C4-2B (cell line): ENCODE results near the gene DPH5.
"Not testable (repeated sequence)": the region's sequence is repeated elsewhere in the genome, so short reads cannot be mapped to it uniquely, and the experiment has no call there.

Experiments
- CTCF ChIP-seq: fragments of 450-650 bp; conservative IDR thresholded peaks from 2 replicates; pipeline ENCODE4 v1.5.1; 2017; ENCODE audit warnings: mild to moderate bottlenecking
- ZFX ChIP-seq: fragments of 450-650 bp; IDR thresholded peaks from 2 replicates; pipeline ENCODE4 v1.6.1; 2017

DNA sequence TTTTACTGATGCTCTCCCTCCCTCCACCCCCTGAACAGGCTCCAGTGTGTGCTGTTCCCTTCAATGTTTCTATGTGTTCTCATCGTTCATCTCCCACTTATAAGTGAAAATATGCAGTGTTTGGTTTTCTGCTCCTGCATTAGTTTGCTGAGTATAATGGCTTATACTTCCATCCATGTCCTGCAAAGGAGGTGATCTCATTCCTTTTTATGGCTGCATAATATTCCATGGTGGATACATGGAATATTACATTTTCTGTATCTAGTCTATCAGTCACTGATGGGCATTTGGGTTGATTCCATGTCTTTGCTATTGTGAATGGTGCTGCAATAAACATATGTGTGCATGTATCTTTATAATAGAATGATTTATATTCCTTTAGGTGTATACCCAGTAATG lies 41.4 kb upstream of the DPH5 start:
- TF ChIP-seq CTCF, ZFX: not testable (repeated sequence)
